Measurements from ENCODE around the gene BANF2.
"Not testable (repeated sequence)": the region's sequence is repeated elsewhere in the genome, so short reads cannot be mapped to it uniquely, and the experiment has no call there.

Gene BANF2

DNA sequence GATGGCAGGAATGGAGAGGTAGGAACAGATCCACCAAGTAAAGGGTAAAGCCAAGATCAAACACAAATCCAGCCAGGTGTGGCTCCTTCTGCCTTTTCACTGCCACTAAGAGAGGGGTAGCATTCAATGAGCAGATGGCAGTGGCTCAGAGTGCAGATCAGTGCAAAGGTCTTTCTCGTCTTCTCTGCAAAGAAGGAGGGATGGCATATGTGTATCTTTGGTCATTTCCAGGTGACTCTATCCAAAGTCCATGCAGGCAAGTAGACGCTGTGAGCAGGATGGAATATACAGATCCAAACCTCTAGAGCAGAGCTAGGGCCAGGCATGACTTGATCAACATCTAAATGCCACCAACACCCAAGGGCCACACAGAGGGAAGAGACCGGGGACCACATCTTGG, 6.9 kb downstream of the BANF2 start (continued):
- TF ChIP-seq ESRRG (CRISPR knock-in tag; IDR thresholded peaks at IDR 0.05) = no peak
- TF ChIP-seq, protein P1, sequence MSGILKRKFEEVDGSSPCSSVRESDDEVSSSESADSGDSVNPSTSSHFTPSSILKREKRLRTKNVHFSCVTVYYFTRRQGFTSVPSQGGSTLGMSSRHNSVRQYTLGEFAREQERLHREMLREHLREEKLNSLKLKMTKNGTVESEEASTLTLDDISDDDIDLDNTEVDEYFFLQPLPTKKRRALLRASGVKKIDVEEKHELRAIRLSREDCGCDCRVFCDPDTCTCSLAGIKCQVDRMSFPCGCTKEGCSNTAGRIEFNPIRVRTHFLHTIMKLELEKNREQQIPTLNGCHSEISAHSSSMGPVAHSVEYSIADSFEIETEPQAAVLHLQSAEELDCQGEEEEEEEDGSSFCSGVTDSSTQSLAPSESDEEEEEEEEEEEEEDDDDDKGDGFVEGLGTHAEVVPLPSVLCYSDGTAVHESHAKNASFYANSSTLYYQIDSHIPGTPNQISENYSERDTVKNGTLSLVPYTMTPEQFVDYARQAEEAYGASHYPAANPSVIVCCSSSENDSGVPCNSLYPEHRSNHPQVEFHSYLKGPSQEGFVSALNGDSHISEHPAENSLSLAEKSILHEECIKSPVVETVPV (CRISPR knock-in tag; IDR thresholded peaks at IDR 0.05) = no peak
- TF ChIP-seq BACH2 (CRISPR knock-in tag; IDR thresholded peaks at IDR 0.05; ENCODE audit: borderline replicate concordance) = no peak
- TF ChIP-seq TOX (CRISPR knock-in tag; IDR thresholded peaks at IDR 0.05; ENCODE audit: borderline replicate concordance) = no peak
- no peak for TF ChIP-seq ZNF70 (CRISPR knock-in tag; IDR thresholded peaks at IDR 0.05)

DNA sequence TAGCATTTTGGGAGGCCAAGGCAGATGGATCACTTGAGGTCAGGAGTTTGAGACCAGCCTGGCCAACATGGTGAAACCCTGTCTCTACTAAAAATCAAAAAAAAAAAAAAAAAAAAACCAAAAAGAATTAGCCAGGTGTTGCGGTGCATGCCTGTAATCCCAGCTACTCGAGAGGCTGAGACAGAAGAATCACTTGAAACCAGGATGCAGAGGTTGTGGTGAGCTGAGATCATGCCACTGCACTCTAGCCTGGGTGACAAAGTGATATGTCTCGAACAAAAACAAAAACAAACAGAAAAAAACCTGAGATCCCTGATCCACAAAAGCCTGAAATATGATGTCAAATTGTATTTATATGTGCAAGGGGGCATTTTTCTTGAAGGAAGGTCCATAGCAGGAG, 8.2 kb downstream of the BANF2 start:
- ATAC-seq = not testable (repeated sequence)

DNA sequence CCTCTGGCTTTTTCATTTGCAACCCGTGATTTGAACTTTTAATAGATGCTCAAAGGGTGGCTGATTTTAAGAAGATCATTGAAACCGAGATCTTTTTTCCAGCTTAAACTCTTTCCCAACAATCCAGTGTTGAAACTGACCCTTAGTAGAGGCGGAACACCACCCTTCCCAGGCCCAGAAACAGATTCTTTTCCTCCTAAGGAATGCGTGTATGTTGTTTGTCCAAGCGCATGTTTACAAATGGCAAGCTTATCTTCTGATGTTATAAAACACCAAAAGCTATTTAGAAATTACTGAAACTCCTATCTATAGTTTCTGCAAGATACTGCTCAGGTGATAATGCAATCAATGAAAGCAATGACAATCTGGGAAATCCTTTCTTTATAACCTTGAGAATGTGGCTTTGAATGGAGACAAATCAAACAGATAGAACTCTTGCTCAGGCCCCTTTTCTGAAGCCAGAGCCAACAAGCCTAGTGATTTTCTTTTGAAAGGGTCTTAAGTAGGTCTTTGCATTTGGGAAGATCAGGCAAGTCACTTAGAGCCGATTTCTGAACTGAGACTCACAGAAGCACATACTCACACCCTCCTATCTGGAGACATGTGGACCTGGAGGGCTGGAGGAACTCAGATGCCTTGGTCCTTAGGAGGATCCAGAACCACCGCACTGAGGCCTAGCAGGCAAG, 9.1 kb downstream of the BANF2 start:
- ATAC-seq = no peak
- TF ChIP-seq ZC3H10 (CRISPR knock-in tag; IDR thresholded peaks at IDR 0.05) (no peak), CSDC2 (CRISPR knock-in tag; IDR thresholded peaks at IDR 0.05) (no peak), TCF4 (CRISPR knock-in tag; IDR thresholded peaks at IDR 0.05; ENCODE audit: borderline replicate concordance) (no peak), ZFP3 (CRISPR knock-in tag; IDR thresholded peaks at IDR 0.05) (no peak), SNAI2 (CRISPR knock-in tag; IDR thresholded peaks at IDR 0.05) (no peak), BACH2 (CRISPR knock-in tag; IDR thresholded peaks at IDR 0.05; ENCODE audit: borderline replicate concordance) (no peak), ESRRG (CRISPR knock-in tag; IDR thresholded peaks at IDR 0.05) (no peak), ZFP30 (CRISPR knock-in tag; IDR thresholded peaks at IDR 0.05) (no peak), ZNF565 (CRISPR knock-in tag; conservative IDR thresholded peaks at IDR 0.05; ENCODE audit: low read depth) (no peak), PPARA (CRISPR knock-in tag; IDR thresholded peaks at IDR 0.05; ENCODE audit: borderline replicate concordance) (no peak), ZNF70 (CRISPR knock-in tag; IDR thresholded peaks at IDR 0.05) (no peak), ZNF8 (CRISPR knock-in tag; IDR thresholded peaks at IDR 0.05) (no peak), ARNTL (CRISPR knock-in tag; IDR thresholded peaks at IDR 0.05; ENCODE audit: borderline replicate concordance, low read depth) (no peak)
- TF ChIP-seq, protein P2, sequence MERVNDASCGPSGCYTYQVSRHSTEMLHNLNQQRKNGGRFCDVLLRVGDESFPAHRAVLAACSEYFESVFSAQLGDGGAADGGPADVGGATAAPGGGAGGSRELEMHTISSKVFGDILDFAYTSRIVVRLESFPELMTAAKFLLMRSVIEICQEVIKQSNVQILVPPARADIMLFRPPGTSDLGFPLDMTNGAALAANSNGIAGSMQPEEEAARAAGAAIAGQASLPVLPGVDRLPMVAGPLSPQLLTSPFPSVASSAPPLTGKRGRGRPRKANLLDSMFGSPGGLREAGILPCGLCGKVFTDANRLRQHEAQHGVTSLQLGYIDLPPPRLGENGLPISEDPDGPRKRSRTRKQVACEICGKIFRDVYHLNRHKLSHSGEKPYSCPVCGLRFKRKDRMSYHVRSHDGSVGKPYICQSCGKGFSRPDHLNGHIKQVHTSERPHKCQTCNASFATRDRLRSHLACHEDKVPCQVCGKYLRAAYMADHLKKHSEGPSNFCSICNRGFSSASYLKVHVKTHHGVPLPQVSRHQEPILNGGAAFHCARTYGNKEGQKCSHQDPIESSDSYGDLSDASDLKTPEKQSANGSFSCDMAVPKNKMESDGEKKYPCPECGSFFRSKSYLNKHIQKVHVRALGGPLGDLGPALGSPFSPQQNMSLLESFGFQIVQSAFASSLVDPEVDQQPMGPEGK (CRISPR knock-in tag; IDR thresholded peaks at IDR 0.05; ENCODE audit: borderline replicate concordance) = no peak
- TF ChIP-seq, protein P3, sequence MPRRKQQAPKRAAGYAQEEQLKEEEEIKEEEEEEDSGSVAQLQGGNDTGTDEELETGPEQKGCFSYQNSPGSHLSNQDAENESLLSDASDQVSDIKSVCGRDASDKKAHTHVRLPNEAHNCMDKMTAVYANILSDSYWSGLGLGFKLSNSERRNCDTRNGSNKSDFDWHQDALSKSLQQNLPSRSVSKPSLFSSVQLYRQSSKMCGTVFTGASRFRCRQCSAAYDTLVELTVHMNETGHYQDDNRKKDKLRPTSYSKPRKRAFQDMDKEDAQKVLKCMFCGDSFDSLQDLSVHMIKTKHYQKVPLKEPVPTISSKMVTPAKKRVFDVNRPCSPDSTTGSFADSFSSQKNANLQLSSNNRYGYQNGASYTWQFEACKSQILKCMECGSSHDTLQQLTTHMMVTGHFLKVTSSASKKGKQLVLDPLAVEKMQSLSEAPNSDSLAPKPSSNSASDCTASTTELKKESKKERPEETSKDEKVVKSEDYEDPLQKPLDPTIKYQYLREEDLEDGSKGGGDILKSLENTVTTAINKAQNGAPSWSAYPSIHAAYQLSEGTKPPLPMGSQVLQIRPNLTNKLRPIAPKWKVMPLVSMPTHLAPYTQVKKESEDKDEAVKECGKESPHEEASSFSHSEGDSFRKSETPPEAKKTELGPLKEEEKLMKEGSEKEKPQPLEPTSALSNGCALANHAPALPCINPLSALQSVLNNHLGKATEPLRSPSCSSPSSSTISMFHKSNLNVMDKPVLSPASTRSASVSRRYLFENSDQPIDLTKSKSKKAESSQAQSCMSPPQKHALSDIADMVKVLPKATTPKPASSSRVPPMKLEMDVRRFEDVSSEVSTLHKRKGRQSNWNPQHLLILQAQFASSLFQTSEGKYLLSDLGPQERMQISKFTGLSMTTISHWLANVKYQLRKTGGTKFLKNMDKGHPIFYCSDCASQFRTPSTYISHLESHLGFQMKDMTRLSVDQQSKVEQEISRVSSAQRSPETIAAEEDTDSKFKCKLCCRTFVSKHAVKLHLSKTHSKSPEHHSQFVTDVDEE (CRISPR knock-in tag; IDR thresholded peaks at IDR 0.05) = no peak
- TF ChIP-seq, protein P4, sequence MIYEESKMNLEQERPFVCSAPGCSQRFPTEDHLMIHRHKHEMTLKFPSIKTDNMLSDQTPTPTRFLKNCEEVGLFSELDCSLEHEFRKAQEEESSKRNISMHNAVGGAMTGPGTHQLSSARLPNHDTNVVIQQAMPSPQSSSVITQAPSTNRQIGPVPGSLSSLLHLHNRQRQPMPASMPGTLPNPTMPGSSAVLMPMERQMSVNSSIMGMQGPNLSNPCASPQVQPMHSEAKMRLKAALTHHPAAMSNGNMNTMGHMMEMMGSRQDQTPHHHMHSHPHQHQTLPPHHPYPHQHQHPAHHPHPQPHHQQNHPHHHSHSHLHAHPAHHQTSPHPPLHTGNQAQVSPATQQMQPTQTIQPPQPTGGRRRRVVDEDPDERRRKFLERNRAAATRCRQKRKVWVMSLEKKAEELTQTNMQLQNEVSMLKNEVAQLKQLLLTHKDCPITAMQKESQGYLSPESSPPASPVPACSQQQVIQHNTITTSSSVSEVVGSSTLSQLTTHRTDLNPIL (CRISPR knock-in tag; IDR thresholded peaks at IDR 0.05; ENCODE audit: low read depth) = no peak

DNA sequence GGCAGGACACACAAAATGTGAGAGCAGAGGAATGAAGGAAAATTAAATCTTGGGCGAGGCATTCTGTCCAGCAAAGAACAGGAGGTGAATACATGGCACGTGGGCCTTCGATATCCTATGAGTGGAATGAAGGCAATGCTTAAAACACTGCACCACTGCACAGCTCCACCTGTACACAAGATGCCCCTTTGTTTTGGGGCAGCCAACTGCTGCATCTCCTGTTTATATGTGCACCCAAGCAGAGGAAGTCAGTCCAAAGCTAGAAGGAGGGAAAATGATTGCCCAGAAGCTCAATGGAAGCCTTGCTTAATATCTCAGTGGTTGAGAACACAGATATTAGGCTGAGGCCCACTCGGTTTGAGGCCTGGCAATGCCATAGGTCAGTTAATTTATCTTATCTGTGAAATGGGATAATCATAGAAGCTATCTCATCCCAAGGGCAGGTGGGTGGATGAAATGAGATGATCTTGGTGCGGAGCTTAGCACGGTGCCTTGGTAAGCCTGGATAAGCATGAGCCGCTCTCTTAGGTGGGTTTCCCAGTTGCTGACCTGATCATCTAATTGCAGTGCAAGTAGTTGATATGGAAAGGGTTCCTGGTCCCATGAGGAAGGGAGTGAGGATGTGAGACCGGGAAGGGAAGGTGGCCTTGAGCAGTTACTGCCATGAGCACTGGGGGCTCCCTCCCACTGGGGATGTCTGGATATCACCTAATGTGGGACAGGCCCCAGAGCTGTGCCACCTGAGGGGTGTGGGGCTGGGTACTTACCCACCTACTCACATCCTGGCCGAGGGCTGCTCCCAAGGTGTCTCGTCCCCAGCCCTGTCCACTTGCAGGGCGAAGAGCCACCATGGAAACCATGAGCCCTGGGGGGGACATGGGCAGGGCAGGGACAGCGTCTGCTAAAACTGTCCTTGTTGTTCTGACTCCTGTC, 9.9 kb downstream of the BANF2 start:
- ATAC-seq = no peak
- TF ChIP-seq TOX (CRISPR knock-in tag; IDR thresholded peaks at IDR 0.05; ENCODE audit: borderline replicate concordance) (no peak), ESRRG (CRISPR knock-in tag; IDR thresholded peaks at IDR 0.05) (no peak), RARB (CRISPR knock-in tag; IDR thresholded peaks at IDR 0.05) (no peak), ISL1 (CRISPR knock-in tag; IDR thresholded peaks at IDR 0.05) (no peak)
- TF ChIP-seq, protein P4 (CRISPR knock-in tag; IDR thresholded peaks at IDR 0.05; ENCODE audit: low read depth) = no peak
- TF ChIP-seq, protein P2 (CRISPR knock-in tag; IDR thresholded peaks at IDR 0.05; ENCODE audit: borderline replicate concordance) = no peak
